Activated CD4-positive, alpha-beta memory T cell treated with anti-CD3 and anti-CD28 coated beads, Interleukin-2, amount 10 ng/mL, durations not matched to agents 7 days and 5 days (primary cell): ENCODE data around the gene VPS13C. TPM values are rescaled to one million over a fixed set of nuclear protein-coding genes. Genes with fewer than 3 reads are reported as not detected.
"Not testable (repeated sequence)": the region's sequence is repeated elsewhere in the genome, so short reads cannot be mapped to it uniquely, and the experiment has no call there.

Experiments used
- CTCF ChIA-PET: fragments of 350-600 bp; sonication (Branson Sonifier 250); formaldehyde crosslinking; loops from one replicate; lab custom pipeline; 2021; ENCODE audit warnings: antibody characterized with exemption, inconsistent platforms; lab: Charles Lee
- POLR2A ChIA-PET: fragments of 350-600 bp; sonication (Branson Sonifier 250); formaldehyde crosslinking; loops from one replicate; lab custom pipeline; 2021; ENCODE audit warnings: antibody characterized with exemption; lab: Charles Lee
- DNase-seq: peaks from one replicate; pipeline ENCODE4 v3.0.0-alpha.2; 2020
- H3K27ac Mint-ChIP-seq: one replicate; pipeline ENCODE4 v1.8.0; 2021; ENCODE audit warnings: mild to moderate bottlenecking, mixed read lengths
- H3K27me3 Mint-ChIP-seq: one replicate; pipeline ENCODE4 v1.8.0; 2021; ENCODE audit warnings: mixed read lengths
- H3K36me3 Mint-ChIP-seq: one replicate; pipeline ENCODE4 v1.8.0; 2021; ENCODE audit warnings: low read depth, mixed read lengths
- H3K4me1 Mint-ChIP-seq: one replicate; pipeline ENCODE4 v1.8.0; 2021; ENCODE audit warnings: mixed read lengths
- H3K4me3 Mint-ChIP-seq: one replicate; pipeline ENCODE4 v1.8.0; 2021; ENCODE audit warnings: mild to moderate bottlenecking, mixed read lengths
- H3K9me3 Mint-ChIP-seq: one replicate; pipeline ENCODE4 v1.8.0; 2021; ENCODE audit warnings: mixed read lengths
- total RNA-seq, 2 experiments: library from RNA; stranded (reverse); gene quantifications; one replicate each; pipeline ENCODE4 v1.2.3, GENCODE V29; 2021

Gene VPS13C
- total RNA-seq, 2 experiments from 2014 or later, result 63.6 to 76.7 TPM

- Mint-ChIP-seq H3K27me3 (no peaks in the 10 kb centered on the region), H3K4me1 (no peaks in the 10 kb centered on the region), H3K36me3 (peaks cover 61% of the 10 kb centered on the region), H3K9me3 (peaks cover 4% of the 10 kb centered on the region), H3K27ac (no peak overlapping the region), H3K4me3 (no peak overlapping the region)
- no peak for DNase-seq
- ChIA-PET POLR2A (no interaction called here), CTCF (interaction anchor here (0.7 kb wide), 1 partner anchor 9 kb away, joined by 3 read pairs; no protein-coding TSS in a partner anchor)
These were observed 38.2 kb downstream of the VPS13C start for GRCh38 chr15:62021991-62022600.

GRCh38 chr15:62020576-62021160 lies 39.6 kb downstream of the VPS13C start:
- POLR2A ChIA-PET, result no interaction called here
- Mint-ChIP-seq H3K4me3 (no peak overlapping the region), H3K27ac (no peak overlapping the region), H3K27me3 (no peaks in the 10 kb centered on the region), H3K9me3 (peaks cover 6% of the 10 kb centered on the region), H3K4me1 (no peaks in the 10 kb centered on the region), H3K36me3 (peaks cover 64% of the 10 kb centered on the region)
- no peak for DNase-seq
- CTCF ChIA-PET, result no interaction called here

- H3K4me3 Mint-ChIP-seq, H3K27ac Mint-ChIP-seq, H3K27me3 Mint-ChIP-seq, H3K4me1 Mint-ChIP-seq, CTCF ChIA-PET, H3K9me3 Mint-ChIP-seq, DNase-seq, POLR2A ChIA-PET: not testable (repeated sequence)
- H3K36me3 Mint-ChIP-seq, result peaks cover 39% of the 10 kb centered on the region
These were observed 54.9 kb downstream of the VPS13C start for GRCh38 chr15:62005354-62005753.

- H3K36me3 Mint-ChIP-seq, result peaks cover 44% of the 10 kb centered on the region
- DNase-seq, result no peak
- H3K4me3 Mint-ChIP-seq, result no peak overlapping the region
- H3K27me3 Mint-ChIP-seq, result no peaks in the 10 kb centered on the region
- ChIA-PET POLR2A (interaction anchor here (1.0 kb wide), 1 partner anchor 62 kb away, joined by 5 read pairs; the partner anchor contains the start of gene VPS13C), CTCF (interaction anchor here (0.6 kb wide), 1 partner anchor 141 kb away, joined by 3 read pairs; no protein-coding TSS in a partner anchor)
- H3K27ac Mint-ChIP-seq, result no peak overlapping the region
- no peaks in the 10 kb centered on the region for H3K9me3 Mint-ChIP-seq
- no peaks in the 10 kb centered on the region for H3K4me1 Mint-ChIP-seq
These were observed 62.5 kb downstream of the VPS13C start for GRCh38 chr15:61997786-61998185.

- ChIA-PET CTCF (no interaction called here), POLR2A (no interaction called here)
- Mint-ChIP-seq H3K27ac (no peak overlapping the region), H3K4me1 (no peaks in the 10 kb centered on the region), H3K4me3 (no peak overlapping the region), H3K36me3 (peaks cover 52% of the 10 kb centered on the region), H3K9me3 (no peaks in the 10 kb centered on the region), H3K27me3 (no peaks in the 10 kb centered on the region)
- DNase-seq, result no peak
These were observed 64.1 kb downstream of the VPS13C start for GRCh38 chr15:61996056-61996635.

- ChIA-PET POLR2A (no interaction called here), CTCF (interaction anchor here (0.8 kb wide), 1 partner anchor 160 kb away, joined by 3 read pairs; no protein-coding TSS in a partner anchor)
- no peak for DNase-seq
- Mint-ChIP-seq H3K36me3 (peaks cover 61% of the 10 kb centered on the region), H3K27me3 (no peaks in the 10 kb centered on the region), H3K9me3 (no peaks in the 10 kb centered on the region), H3K4me3 (no peak overlapping the region), H3K4me1 (no peaks in the 10 kb centered on the region), H3K27ac (no peak overlapping the region)
These were observed 66.0 kb downstream of the VPS13C start for GRCh38 chr15:61994216-61994615.

- Mint-ChIP-seq H3K4me3 (no peak overlapping the region), H3K4me1 (no peaks in the 10 kb centered on the region), H3K36me3 (peaks cover 65% of the 10 kb centered on the region), H3K9me3 (no peaks in the 10 kb centered on the region), H3K27ac (no peak overlapping the region), H3K27me3 (no peaks in the 10 kb centered on the region)
- no peak for DNase-seq
- CTCF ChIA-PET, result no interaction called here
- POLR2A ChIA-PET, result no interaction called here
These were observed 67.7 kb downstream of the VPS13C start for GRCh38 chr15:61992518-61992917.

- no peak overlapping the region for H3K27ac Mint-ChIP-seq
- DNase-seq, result no peak
- H3K36me3 Mint-ChIP-seq, result peaks cover 60% of the 10 kb centered on the region
- CTCF ChIA-PET, result no interaction called here
- POLR2A ChIA-PET, result no interaction called here
- no peaks in the 10 kb centered on the region for H3K9me3 Mint-ChIP-seq
- no peak overlapping the region for H3K4me3 Mint-ChIP-seq
- H3K4me1 Mint-ChIP-seq, result no peaks in the 10 kb centered on the region
- no peaks in the 10 kb centered on the region for H3K27me3 Mint-ChIP-seq
These were observed 70.6 kb downstream of the VPS13C start for GRCh38 chr15:61989667-61990066.

- no peaks in the 10 kb centered on the region for H3K9me3 Mint-ChIP-seq
- POLR2A ChIA-PET, result no interaction called here
- peaks cover 63% of the 10 kb centered on the region for H3K36me3 Mint-ChIP-seq
- no peaks in the 10 kb centered on the region for H3K27me3 Mint-ChIP-seq
- H3K4me1 Mint-ChIP-seq, result no peaks in the 10 kb centered on the region
- CTCF ChIA-PET, result no interaction called here
- H3K27ac Mint-ChIP-seq, result no peak overlapping the region
- DNase-seq, result no peak
- no peak overlapping the region for H3K4me3 Mint-ChIP-seq
These were observed 72.4 kb downstream of the VPS13C start for GRCh38 chr15:61987824-61988223.

GRCh38 chr15:61983081-61983480 lies 77.2 kb downstream of the VPS13C start:
- POLR2A ChIA-PET, result no interaction called here
- Mint-ChIP-seq H3K27ac (no peak overlapping the region), H3K4me3 (no peak overlapping the region), H3K4me1 (no peaks in the 10 kb centered on the region), H3K36me3 (peaks cover 62% of the 10 kb centered on the region), H3K27me3 (no peaks in the 10 kb centered on the region), H3K9me3 (no peaks in the 10 kb centered on the region)
- CTCF ChIA-PET, result interaction anchor here (1.9 kb wide), 1 partner anchor 77 kb away, joined by 7 read pairs; the partner anchor contains the start of gene VPS13C
- DNase-seq, result no peak

- POLR2A ChIA-PET, result no interaction called here
- peaks cover 8% of the 10 kb centered on the region for H3K4me1 Mint-ChIP-seq
- no peaks in the 10 kb centered on the region for H3K9me3 Mint-ChIP-seq
- peaks cover 57% of the 10 kb centered on the region for H3K36me3 Mint-ChIP-seq
- no peak overlapping the region for H3K27ac Mint-ChIP-seq
- DNase-seq, result no peak
- H3K4me3 Mint-ChIP-seq, result no peak overlapping the region
- CTCF ChIA-PET, result interaction anchor here (1.5 kb wide), 1 partner anchor 163 kb away, joined by 6 read pairs; no protein-coding TSS in a partner anchor
- H3K27me3 Mint-ChIP-seq, result no peaks in the 10 kb centered on the region
These were observed 82.0 kb downstream of the VPS13C start for GRCh38 chr15:61978225-61978624.

GRCh38 chr15:61974759-61975158 lies 85.5 kb downstream of the VPS13C start:
- no peaks in the 10 kb centered on the region for H3K27me3 Mint-ChIP-seq
- peaks cover 64% of the 10 kb centered on the region for H3K36me3 Mint-ChIP-seq
- H3K4me3 Mint-ChIP-seq, result no peak overlapping the region
- ChIA-PET CTCF (interaction anchor here (1.0 kb wide), 2 partner anchors 85 to 97 kb away, joined by 3 read pairs; partner anchors contain the start of gene VPS13C), POLR2A (interaction anchor here (0.8 kb wide), 1 partner anchor 86 kb away, joined by 3 read pairs; the partner anchor contains the start of gene VPS13C)
- peaks cover 8% of the 10 kb centered on the region for H3K4me1 Mint-ChIP-seq
- H3K9me3 Mint-ChIP-seq, result no peaks in the 10 kb centered on the region
- no peak for DNase-seq
- no peak overlapping the region for H3K27ac Mint-ChIP-seq

GRCh38 chr15:61974118-61974517 lies 86.1 kb downstream of the VPS13C start:
- Mint-ChIP-seq H3K27ac (no peak overlapping the region), H3K36me3 (peaks cover 59% of the 10 kb centered on the region), H3K4me3 (no peak overlapping the region), H3K4me1 (peaks cover 8% of the 10 kb centered on the region), H3K9me3 (no peaks in the 10 kb centered on the region), H3K27me3 (no peaks in the 10 kb centered on the region)
- POLR2A ChIA-PET, result interaction anchor here (0.8 kb wide), 1 partner anchor 86 kb away, joined by 3 read pairs; the partner anchor contains the start of gene VPS13C
- CTCF ChIA-PET, result interaction anchor here (1.0 to 1.3 kb wide), 2 partner anchors 86 to 140 kb away, joined by 3 to 4 read pairs; partner anchors contain the start of gene VPS13C
- DNase-seq, result no peak
